OCI-LY7 (cell line): Measurements from ENCODE around the gene AAGAB. TPM values are rescaled to one million over a fixed set of nuclear protein-coding genes. Genes with fewer than 3 reads are reported as not detected.

Experiments
- BruUV-seq: library from RNA; stranded (reverse); fragments of 400-500 nt; replicated peaks from 2 replicates; lab custom pipeline; 2021; lab: Mats Ljungman, UMichigan
- CTCF ChIA-PET: fragments of 300-600 bp; sonication (Branson Sonifier 250); formaldehyde crosslinking; loops from one replicate; lab custom pipeline; 2022; ENCODE audit warnings: antibody characterized with exemption; ENCODE audit not compliant: unreplicated experiment; lab: Charles Lee
- POLR2A ChIA-PET: fragments of 300-600 bp; sonication (Branson Sonifier 250); formaldehyde crosslinking; loops from one replicate; lab custom pipeline; 2022; ENCODE audit warnings: antibody characterized with exemption; lab: Charles Lee
- DNase-seq: peaks from one replicate; pipeline ENCODE4 v3.0.0-alpha.2; 2015; ENCODE audit warnings: low spot score
- H2AFZ ChIP-seq: fragments of 200-600 bp; sonication (generic), shearing (Covaris generic); 2 replicates; pipeline ENCODE4 v1.6.1; 2014; ENCODE audit warnings: mild to moderate bottlenecking, antibody characterized with exemption, low read length, moderate library complexity
- H3K27ac ChIP-seq: fragments of 200-600 bp; sonication (generic); 2 replicates; pipeline ENCODE4 v1.5.1; 2014; ENCODE audit warnings: mixed run types, low read depth, mild to moderate bottlenecking, moderate library complexity, low read length, inconsistent platforms; ENCODE audit not compliant: poor library complexity, severe bottlenecking
- H3K36me3 ChIP-seq: fragments of 200-600 bp; sonication (generic); 2 replicates; pipeline ENCODE4 v1.6.1; 2014; ENCODE audit warnings: mild to moderate bottlenecking, antibody characterized with exemption, low read length, moderate library complexity, mixed read lengths; ENCODE audit not compliant: insufficient read depth
- H3K4me1 ChIP-seq: fragments of 200-600 bp; sonication (generic); 2 replicates; pipeline ENCODE4 v1.5.1; 2014; ENCODE audit warnings: mild to moderate bottlenecking, low read length; ENCODE audit not compliant: insufficient read depth, poor library complexity, severe bottlenecking
- H3K4me2 ChIP-seq: fragments of 200-600 bp; sonication (generic); 2 replicates; pipeline ENCODE4 v1.6.1; 2014; ENCODE audit warnings: mild to moderate bottlenecking, low read length
- H3K4me3 ChIP-seq: fragments of 200-600 bp; sonication (generic); 2 replicates; pipeline ENCODE4 v1.5.1; 2014; ENCODE audit warnings: mild to moderate bottlenecking, low read depth, low read length; ENCODE audit not compliant: poor library complexity, severe bottlenecking
- H3K79me2 ChIP-seq: fragments of 200-600 bp; sonication (generic); 2 replicates; pipeline ENCODE4 v1.6.1; 2016; ENCODE audit warnings: low read depth, mild to moderate bottlenecking, low read length, moderate library complexity, mixed read lengths; ENCODE audit not compliant: insufficient read depth
- H3K9me2 ChIP-seq: fragments of 200-600 bp; sonication (generic); 2 replicates; pipeline ENCODE4 v1.6.1; 2016; ENCODE audit warnings: mild to moderate bottlenecking, low read length, mixed read lengths; ENCODE audit not compliant: insufficient read depth
- H3K9me3 ChIP-seq: fragments of 200-600 bp; sonication (generic); 2 replicates; pipeline ENCODE4 v1.6.1; 2014; ENCODE audit warnings: mild to moderate bottlenecking, mixed run types, low read length, mixed read lengths
- H4K20me1 ChIP-seq: fragments of 200-600 bp; sonication (generic); 2 replicates; pipeline ENCODE4 v1.6.1; 2014; ENCODE audit warnings: mild to moderate bottlenecking, antibody characterized with exemption, low read length, moderate library complexity, mixed read lengths; ENCODE audit not compliant: insufficient read depth
- EZH2phosphoT487 ChIP-seq: fragments of 200-600 bp; sonication (generic); IDR thresholded peaks from 2 replicates; pipeline ENCODE4 v1.6.1; 2018; ENCODE audit warnings: low read depth, borderline replicate concordance, mild to moderate bottlenecking, mixed run types, antibody characterized with exemption, low read length, moderate library complexity, mixed read lengths
- intact Hi-C: fragments of 100-400 bp; cut with micrococcal nuclease; formaldehyde crosslinking; loops from one replicate; pipeline ENCODE4 v1.10.0; 2022; ENCODE audit not compliant: unreplicated experiment
- total RNA-seq, 2 experiments: library from RNA; depleted of rRNA in 1 of 2; stranded (reverse); fragments of >200 nt in 1 of 2; shearing (Covaris generic) in 1 of 2; gene quantifications; 2 replicates each; pipeline ENCODE4 v1.2.3, GENCODE V29; 2014 to 2022
- TF ChIP-seq, protein P1 (sequence below): fragments of 200-600 bp; sonication (generic); conservative IDR thresholded peaks from 2 replicates; pipeline ENCODE4 v1.5.1; 2014; ENCODE audit warnings: mild to moderate bottlenecking, antibody characterized with exemption, low read length, moderate library complexity, mixed read lengths

AAGAB gene
- total RNA-seq, 2 experiments from 2014 or later: 31.0 to 39.9 TPM

DNA sequence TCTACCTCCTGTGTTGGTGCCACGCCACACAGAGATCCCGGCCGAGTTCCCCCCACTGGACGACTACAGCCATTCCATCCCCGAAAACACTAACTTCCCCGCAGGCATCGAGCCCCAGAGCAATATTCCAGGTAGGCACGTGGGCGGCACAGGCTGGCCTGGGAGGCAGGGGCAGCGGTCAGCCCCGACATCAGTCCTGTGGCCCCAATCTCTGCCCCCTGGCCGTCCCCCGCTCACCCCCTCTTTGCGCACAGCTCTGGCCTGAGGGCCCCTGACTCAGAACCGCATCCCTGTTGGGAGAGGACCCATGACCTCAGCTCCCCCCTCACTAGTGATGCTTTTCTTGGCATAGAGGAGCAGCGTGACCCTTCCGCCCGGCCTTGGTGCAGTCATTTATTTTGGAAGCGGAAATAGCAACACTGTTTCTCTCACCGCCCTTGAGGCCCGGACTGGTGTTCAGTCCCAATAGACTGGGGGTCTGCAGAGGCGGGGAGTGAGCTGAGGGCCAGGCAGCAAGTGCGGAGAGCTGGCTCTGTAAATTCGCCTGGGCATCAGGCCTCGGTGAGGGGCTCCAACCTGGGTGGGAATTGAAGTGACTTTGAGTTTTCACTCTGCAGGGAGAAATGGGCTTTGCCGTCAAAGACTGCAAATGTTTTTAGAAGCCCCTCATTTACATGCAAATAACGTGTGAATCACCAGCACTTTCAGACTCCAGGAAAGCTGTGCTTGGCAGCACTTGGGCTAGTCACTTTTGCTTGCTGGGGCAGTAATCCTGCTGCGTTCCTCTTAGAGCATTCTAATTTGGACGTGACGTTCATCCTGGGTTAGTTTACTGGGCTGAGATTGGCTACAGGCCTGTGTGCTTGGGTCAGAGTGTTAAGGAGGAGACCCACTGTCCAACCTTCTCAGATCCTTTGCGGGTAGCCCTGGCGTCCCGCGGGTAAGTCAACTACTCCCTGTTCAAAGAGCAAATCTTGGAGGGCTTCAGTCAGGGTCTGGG is 88.9 kb downstream of the AAGAB start:
- DNase-seq: no peak
- H4K20me1 ChIP-seq: no peaks in the 10 kb centered on the region
- H3K4me1 ChIP-seq: no peaks in the 10 kb centered on the region
- H3K9me2 ChIP-seq: no peaks in the 10 kb centered on the region
- peaks cover 9% of the 10 kb centered on the region; the same call in 1 of the 2 replicates for H3K79me2 ChIP-seq
- no peak overlapping the region for H3K27ac ChIP-seq
- POLR2A ChIA-PET: interaction anchor here (0.7 kb wide), 1 partner anchor 37 kb away, joined by 3 read pairs; no protein-coding TSS in a partner anchor
- TF ChIP-seq, protein P1, sequence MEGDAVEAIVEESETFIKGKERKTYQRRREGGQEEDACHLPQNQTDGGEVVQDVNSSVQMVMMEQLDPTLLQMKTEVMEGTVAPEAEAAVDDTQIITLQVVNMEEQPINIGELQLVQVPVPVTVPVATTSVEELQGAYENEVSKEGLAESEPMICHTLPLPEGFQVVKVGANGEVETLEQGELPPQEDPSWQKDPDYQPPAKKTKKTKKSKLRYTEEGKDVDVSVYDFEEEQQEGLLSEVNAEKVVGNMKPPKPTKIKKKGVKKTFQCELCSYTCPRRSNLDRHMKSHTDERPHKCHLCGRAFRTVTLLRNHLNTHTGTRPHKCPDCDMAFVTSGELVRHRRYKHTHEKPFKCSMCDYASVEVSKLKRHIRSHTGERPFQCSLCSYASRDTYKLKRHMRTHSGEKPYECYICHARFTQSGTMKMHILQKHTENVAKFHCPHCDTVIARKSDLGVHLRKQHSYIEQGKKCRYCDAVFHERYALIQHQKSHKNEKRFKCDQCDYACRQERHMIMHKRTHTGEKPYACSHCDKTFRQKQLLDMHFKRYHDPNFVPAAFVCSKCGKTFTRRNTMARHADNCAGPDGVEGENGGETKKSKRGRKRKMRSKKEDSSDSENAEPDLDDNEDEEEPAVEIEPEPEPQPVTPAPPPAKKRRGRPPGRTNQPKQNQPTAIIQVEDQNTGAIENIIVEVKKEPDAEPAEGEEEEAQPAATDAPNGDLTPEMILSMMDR: no peak
- no peak for TF ChIP-seq EZH2phosphoT487
- H3K36me3 ChIP-seq: peaks cover 44% of the 10 kb centered on the region
- CTCF ChIA-PET: no interaction called here
- intact Hi-C loops: no loop called here
- no peak overlapping the region for H3K4me3 ChIP-seq
- H2AFZ ChIP-seq: no peak overlapping the region
- no peak overlapping the region for H3K4me2 ChIP-seq
- no TSS peak for BruUV-seq
- H3K9me3 ChIP-seq: no peaks in the 10 kb centered on the region

DNA sequence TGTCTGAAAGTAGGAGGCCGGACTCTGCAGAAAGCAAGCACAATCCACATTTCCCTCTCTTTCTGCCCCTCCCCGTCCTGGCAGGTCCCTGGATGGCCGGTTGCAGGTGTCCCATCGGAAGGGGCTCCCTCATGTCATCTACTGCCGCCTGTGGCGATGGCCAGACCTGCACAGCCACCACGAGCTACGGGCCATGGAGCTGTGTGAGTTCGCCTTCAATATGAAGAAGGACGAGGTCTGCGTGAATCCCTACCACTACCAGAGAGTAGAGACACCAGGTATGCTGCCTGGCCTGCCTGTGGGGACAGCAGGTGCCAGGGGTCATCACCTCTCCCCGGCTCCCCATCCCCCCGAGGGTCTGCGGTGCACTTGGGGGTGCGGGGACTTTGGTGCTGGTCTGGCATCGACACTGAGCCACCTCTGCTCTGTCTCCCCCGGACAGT is 89.6 kb downstream of the AAGAB start:
- no peaks in the 10 kb centered on the region for H4K20me1 ChIP-seq

More for the DNA sequence above, 89.6 kb downstream of the AAGAB start:
- H3K9me3 ChIP-seq: no peaks in the 10 kb centered on the region
- intact Hi-C loops: no loop called here
- peaks cover 15% of the 10 kb centered on the region for H3K79me2 ChIP-seq
- H3K9me2 ChIP-seq: no peaks in the 10 kb centered on the region
- no peak for TF ChIP-seq EZH2phosphoT487
- TF ChIP-seq, protein P1: no peak
- no peaks in the 10 kb centered on the region for H3K4me1 ChIP-seq
- H3K4me3 ChIP-seq: no peak overlapping the region
- ChIA-PET CTCF (no interaction called here), POLR2A (interaction anchor here (0.7 kb wide), 1 partner anchor 36 kb away, joined by 3 read pairs; no protein-coding TSS in a partner anchor)
- H3K36me3 ChIP-seq: peaks cover 36% of the 10 kb centered on the region
- no peak overlapping the region for H2AFZ ChIP-seq
- H3K4me2 ChIP-seq: no peak overlapping the region
- no peak for DNase-seq
- no peak overlapping the region for H3K27ac ChIP-seq
- BruUV-seq: no TSS peak
